HUES64 (cell line): ENCODE results near the gene MAP9.
"Not testable (repeated sequence)": the region's sequence is repeated elsewhere in the genome, so short reads cannot be mapped to it uniquely, and the experiment has no call there.

Experiments used
- H3K27ac ChIP-seq: 2 replicates; pipeline ENCODE4 v1.7.0; 2013; ENCODE audit warnings: low read depth, low read length, inconsistent platforms
- H3K27me3 ChIP-seq: 2 replicates; pipeline ENCODE4 v1.6.1; 2013; ENCODE audit warnings: mild to moderate bottlenecking, low read length; ENCODE audit not compliant: insufficient read depth
- H3K36me3 ChIP-seq: 2 replicates; pipeline ENCODE4 v1.6.1; 2013; ENCODE audit warnings: mild to moderate bottlenecking, low read length; ENCODE audit not compliant: insufficient read depth
- H3K4me1 ChIP-seq: 2 replicates; pipeline ENCODE4 v1.6.1; 2013; ENCODE audit warnings: mild to moderate bottlenecking, low read length, moderate library complexity; ENCODE audit not compliant: insufficient read depth
- H3K4me3 ChIP-seq: 2 replicates; pipeline ENCODE4 v1.5.1; 2013; ENCODE audit warnings: mild to moderate bottlenecking, low read length, moderate library complexity
- H3K9ac ChIP-seq: 2 replicates; pipeline ENCODE4 v1.6.1; 2013; ENCODE audit warnings: mild to moderate bottlenecking, low read depth, low read length
- H3K9me3 ChIP-seq: 2 replicates; pipeline ENCODE4 v1.6.1; 2013; ENCODE audit warnings: low read depth, low read length; ENCODE audit not compliant: insufficient read depth
- WGBS: fragments of 150-250, 120-280 bp; methylation state at CpG from one replicate; pipeline ENCODE4 v1.1.7; 2013; ENCODE audit warnings: missing lambda C conversion rate; 5-methylcytosine and 5-hydroxymethylcytosine counted together

MAP9 gene

GRCh38 chr4:155342142-155342541 lies 34.6 kb downstream of the MAP9 start:
- WGBS, result no CpG with 5 or more reads among the region's 1 CpG
- H3K36me3 ChIP-seq, result peaks cover 11% of the 10 kb centered on the region
- no peaks in the 10 kb centered on the region for H3K4me1 ChIP-seq
- no peak overlapping the region for H3K9ac ChIP-seq
- H3K9me3 ChIP-seq, result peaks cover 20% of the 10 kb centered on the region
- H3K27ac ChIP-seq, result no peak overlapping the region
- H3K27me3 ChIP-seq, result no peaks in the 10 kb centered on the region
- no peak overlapping the region for H3K4me3 ChIP-seq

GRCh38 chr4:155339999-155340398 lies 36.8 kb downstream of the MAP9 start:
- H3K27me3 ChIP-seq, result no peaks in the 10 kb centered on the region

GRCh38 chr4:155339588-155339987 lies 37.2 kb downstream of the MAP9 start:
- Histone ChIP-seq H3K27me3 (no peaks in the 10 kb centered on the region), H3K9ac (no peak overlapping the region), H3K27ac (no peak overlapping the region), H3K36me3 (no peaks in the 10 kb centered on the region), H3K4me1 (no peaks in the 10 kb centered on the region), H3K9me3 (peaks cover 20% of the 10 kb centered on the region), H3K4me3 (no peak overlapping the region)
- WGBS, result 92% methylated on average over 6 of the region's 6 CpGs

More at GRCh38 chr4:155339999-155340398, 36.8 kb downstream of the MAP9 start:
- Histone ChIP-seq H3K4me1 (no peaks in the 10 kb centered on the region), H3K9me3 (peaks cover 20% of the 10 kb centered on the region), H3K9ac (no peak overlapping the region), H3K36me3 (no peaks in the 10 kb centered on the region), H3K4me3 (no peak overlapping the region), H3K27ac (no peak overlapping the region)
- 91% methylated on average over 6 of the region's 6 CpGs for WGBS

DNA sequence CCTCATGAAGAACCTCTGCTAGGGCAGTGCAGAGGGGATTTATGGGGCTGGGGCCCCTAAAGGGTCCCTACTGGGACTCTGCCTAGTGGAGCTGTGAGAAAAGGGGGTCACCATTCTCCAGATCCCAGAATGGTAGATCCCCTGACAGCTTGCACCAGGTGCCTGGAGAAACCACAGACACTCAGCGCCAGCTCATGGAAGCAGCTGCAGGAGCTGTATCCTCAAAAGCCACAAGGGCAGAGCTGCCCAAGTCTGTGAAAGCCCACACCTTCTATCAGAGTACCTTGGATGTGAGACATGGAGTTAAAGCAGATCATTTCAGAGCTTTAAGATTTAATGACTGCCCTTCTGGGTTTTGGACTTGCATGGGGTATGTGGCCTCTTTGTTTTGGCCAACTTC lies 38.6 kb downstream of the MAP9 start:
- H3K4me1 ChIP-seq, result no peaks in the 10 kb centered on the region
- peaks cover 20% of the 10 kb centered on the region for H3K9me3 ChIP-seq
- H3K27me3 ChIP-seq, result no peaks in the 10 kb centered on the region
- H3K4me3 ChIP-seq, result no peak overlapping the region
- H3K27ac ChIP-seq, result no peak overlapping the region
- no peaks in the 10 kb centered on the region for H3K36me3 ChIP-seq
- WGBS, result 98% methylated on average over 1 of the region's 1 CpG
- no peak overlapping the region for H3K9ac ChIP-seq

DNA sequence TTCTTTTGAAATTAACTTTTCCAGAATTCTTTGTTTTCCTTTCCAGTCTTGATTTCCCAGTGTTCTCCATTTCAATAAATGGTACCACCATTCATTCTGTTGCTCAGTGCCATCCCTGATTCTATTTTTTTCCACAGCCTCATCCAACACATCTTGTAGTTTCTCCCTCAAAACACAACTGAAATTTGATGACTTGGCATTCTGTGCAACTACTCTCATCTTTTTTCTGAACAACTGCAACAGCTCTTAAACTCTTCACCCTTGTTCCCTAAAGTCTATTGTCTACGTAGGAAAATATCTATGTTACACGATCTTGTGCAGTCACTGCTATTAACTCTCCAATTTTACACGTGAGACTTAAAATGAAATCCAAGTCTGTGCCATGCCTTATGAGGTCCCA lies 40.5 kb downstream of the MAP9 start:
- Histone ChIP-seq H3K4me1 (no peaks in the 10 kb centered on the region), H3K9me3 (peaks cover 20% of the 10 kb centered on the region), H3K36me3 (no peaks in the 10 kb centered on the region), H3K27ac (no peak overlapping the region), H3K9ac (no peak overlapping the region), H3K4me3 (no peak overlapping the region), H3K27me3 (no peaks in the 10 kb centered on the region)
- 98% methylated on average over 3 of the region's 3 CpGs for WGBS

DNA sequence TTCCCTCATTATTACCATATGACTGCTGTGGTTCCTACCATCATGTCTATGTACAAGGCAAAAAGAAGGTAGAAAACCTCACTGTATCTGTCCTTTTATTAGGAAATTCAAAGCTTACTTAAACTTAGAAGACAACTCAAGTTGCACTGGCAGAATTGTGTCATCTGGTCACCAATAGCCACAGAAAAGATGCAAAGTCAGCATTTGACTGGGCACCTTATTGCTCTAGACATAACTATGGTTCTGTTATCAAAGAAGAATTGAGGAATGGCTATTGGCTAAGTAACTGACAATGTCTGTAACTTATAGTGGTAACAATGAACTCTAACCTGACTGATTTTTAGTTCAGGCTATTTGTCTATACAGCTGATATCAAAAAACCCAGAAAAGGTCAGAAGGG lies 45.3 kb downstream of the MAP9 start:
- Histone ChIP-seq H3K4me3 (no peak overlapping the region), H3K9ac (no peak overlapping the region), H3K27ac (no peak overlapping the region), H3K9me3 (no peaks in the 10 kb centered on the region; the same call in 1 of the 2 replicates), H3K27me3 (no peaks in the 10 kb centered on the region), H3K4me1 (no peaks in the 10 kb centered on the region), H3K36me3 (no peaks in the 10 kb centered on the region)

GRCh38 chr4:155322782-155323181 lies 54.0 kb downstream of the MAP9 start:
- H3K9me3 ChIP-seq, result peaks cover 16% of the 10 kb centered on the region
- H3K36me3 ChIP-seq, result no peaks in the 10 kb centered on the region
- H3K27ac ChIP-seq, result no peak overlapping the region
- 0 out of 2 replicates have a peak, but pooled peaks cover 6% of the 10 kb centered on the region for H3K4me1 ChIP-seq
- 98% methylated on average over 2 of the region's 2 CpGs for WGBS
- H3K9ac ChIP-seq, result no peak overlapping the region
- no peaks in the 10 kb centered on the region for H3K27me3 ChIP-seq
- no peak overlapping the region for H3K4me3 ChIP-seq

DNA sequence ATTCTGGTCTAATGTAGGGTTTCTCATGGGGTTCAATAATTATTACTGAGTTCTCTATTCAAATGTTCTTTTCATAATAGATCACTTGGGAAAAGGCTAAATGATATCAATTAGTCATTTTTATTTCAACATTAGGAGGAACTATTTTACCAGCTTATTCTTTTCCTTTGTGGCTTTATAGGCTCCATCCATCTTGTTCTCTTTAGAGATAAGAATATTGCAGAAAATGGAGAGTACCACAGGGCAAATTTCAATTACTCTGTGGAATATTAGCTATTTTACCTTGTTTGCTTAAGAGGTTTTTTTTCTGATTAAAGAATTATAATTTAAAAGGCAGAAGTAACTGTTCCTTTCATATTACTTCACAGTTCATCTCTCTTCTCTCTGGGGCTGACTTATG lies 55.8 kb downstream of the MAP9 start:
- H3K27me3 ChIP-seq, result no peaks in the 10 kb centered on the region

DNA sequence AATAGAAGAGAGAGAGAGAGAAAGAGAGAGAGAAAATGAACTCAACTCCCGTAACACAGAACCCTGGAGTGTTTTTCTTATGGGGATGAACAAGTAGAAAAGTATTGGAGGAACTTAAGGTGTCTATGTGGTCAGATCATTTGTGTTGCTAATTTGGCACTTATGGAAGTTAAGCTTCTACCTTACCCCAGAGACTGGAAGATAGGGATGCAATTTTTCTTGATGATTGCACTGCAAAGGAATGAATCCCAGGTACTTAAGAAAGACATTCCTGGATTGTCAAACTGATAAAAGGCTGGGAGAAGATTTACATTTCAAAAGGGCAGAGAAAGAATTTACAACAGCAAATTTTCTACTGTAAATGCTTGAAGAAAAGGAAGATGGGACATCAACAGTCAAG lies 57.2 kb downstream of the MAP9 start:
- Histone ChIP-seq H3K9me3 (peaks cover 27% of the 10 kb centered on the region; the same call in 1 of the 2 replicates), H3K27ac (peak overlapping the region; percentile 88; the same call in 1 of the 2 replicates), H3K27me3 (no peaks in the 10 kb centered on the region), H3K36me3 (no peaks in the 10 kb centered on the region), H3K4me1 (0 out of 2 replicates have a peak, but pooled peaks cover 6% of the 10 kb centered on the region), H3K9ac (no peak overlapping the region), H3K4me3 (no peak overlapping the region)
- WGBS, result 95% methylated on average over 1 of the region's 1 CpG

More for the DNA sequence above, 55.8 kb downstream of the MAP9 start:
- H3K36me3 ChIP-seq, result no peaks in the 10 kb centered on the region
- no peak overlapping the region for H3K27ac ChIP-seq
- H3K4me1 ChIP-seq, result 0 out of 2 replicates have a peak, but pooled peaks cover 6% of the 10 kb centered on the region
- H3K4me3 ChIP-seq, result no peak overlapping the region
- peaks cover 21% of the 10 kb centered on the region; the same call in 1 of the 2 replicates for H3K9me3 ChIP-seq
- no peak overlapping the region for H3K9ac ChIP-seq

GRCh38 chr4:155312027-155312426 lies 64.7 kb downstream of the MAP9 start:
- not testable (repeated sequence) for H3K4me1 ChIP-seq, H3K27ac ChIP-seq, H3K4me3 ChIP-seq, H3K36me3 ChIP-seq, H3K9me3 ChIP-seq, H3K27me3 ChIP-seq, H3K9ac ChIP-seq
- WGBS, result 98% methylated on average over 5 of the region's 5 CpGs

DNA sequence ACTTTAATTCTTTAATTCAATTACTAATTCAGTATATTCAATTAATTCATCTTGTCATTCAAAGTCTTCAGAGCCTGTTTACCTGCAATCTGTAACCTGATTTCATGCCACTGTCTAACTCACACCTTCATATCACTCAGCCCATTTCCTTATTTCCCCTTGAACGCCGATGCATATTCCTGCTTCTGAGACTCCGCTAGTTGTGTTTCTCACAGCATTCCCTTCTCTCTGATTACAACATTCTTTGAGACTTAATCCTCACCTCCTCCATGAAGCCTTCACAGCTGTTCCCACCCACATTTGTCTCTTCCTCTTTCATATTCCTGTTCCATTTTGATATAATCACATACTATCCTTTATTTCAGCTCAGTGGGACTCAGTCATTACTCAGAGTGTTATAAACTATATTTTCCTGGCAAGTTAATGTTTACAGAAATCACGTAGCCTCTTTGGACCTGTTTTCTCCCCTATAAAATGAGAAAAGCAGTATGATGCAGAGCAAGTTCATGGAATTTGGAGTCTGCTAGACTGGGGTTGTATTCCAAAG lies 69.0 kb downstream of the MAP9 start:
- WGBS, result 96% methylated on average over 4 of the region's 4 CpGs
- H3K4me1 ChIP-seq, result no peaks in the 10 kb centered on the region
- H3K9ac ChIP-seq, result no peak overlapping the region
- no peak overlapping the region for H3K27ac ChIP-seq
- no peaks in the 10 kb centered on the region for H3K36me3 ChIP-seq
- H3K4me3 ChIP-seq, result no peak overlapping the region
- no peaks in the 10 kb centered on the region for H3K27me3 ChIP-seq
- H3K9me3 ChIP-seq, result no peaks in the 10 kb centered on the region

- Histone ChIP-seq H3K4me3 (no peak overlapping the region), H3K9ac (no peak overlapping the region), H3K27me3 (no peaks in the 10 kb centered on the region), H3K9me3 (no peaks in the 10 kb centered on the region), H3K27ac (no peak overlapping the region), H3K36me3 (no peaks in the 10 kb centered on the region), H3K4me1 (no peaks in the 10 kb centered on the region)
- WGBS, result 96% methylated on average over 6 of the region's 7 CpGs
These were observed 71.1 kb downstream of the MAP9 start for GRCh38 chr4:155305619-155306018.
